MM.1S (cell line): ENCODE data around the gene ACD.

Source experiments
- DNase-seq: peaks from one replicate; pipeline ENCODE4 v3.0.0-alpha.2; 2015
- H2AFZ ChIP-seq: fragments of 300-600 bp; sonication (generic); 2 replicates; pipeline ENCODE4 v1.6.0; 2016; ENCODE audit warnings: antibody characterized with exemption, low read length
- H3F3A ChIP-seq: fragments of 300-600 bp; sonication (generic); 2 replicates; pipeline ENCODE4 v1.6.1; 2016; ENCODE audit warnings: mild to moderate bottlenecking, antibody characterized with exemption, low read length, moderate library complexity, mixed read lengths; ENCODE audit not compliant: insufficient read depth
- H3K27ac ChIP-seq: fragments of 300-600 bp; sonication (generic); 2 replicates; pipeline ENCODE4 v1.5.1; 2016; ENCODE audit warnings: mild to moderate bottlenecking, low read length
- H3K27me3 ChIP-seq: fragments of 300-600 bp; sonication (generic); replicated peaks from 2 replicates; pipeline ENCODE4 v1.6.0; 2016; ENCODE audit warnings: low read length; ENCODE audit not compliant: insufficient read depth
- H3K36me3 ChIP-seq: fragments of 300-600 bp; sonication (generic); replicated peaks from 2 replicates; pipeline ENCODE4 v1.6.1; 2016; ENCODE audit warnings: mild to moderate bottlenecking, low read length, mixed read lengths; ENCODE audit not compliant: insufficient read depth
- H3K4me1 ChIP-seq: fragments of 300-600 bp; sonication (generic); 2 replicates; pipeline ENCODE4 v1.6.1; 2016; ENCODE audit warnings: low read length, mixed read lengths
- H3K4me2 ChIP-seq: fragments of 300-600 bp; sonication (generic); 2 replicates; pipeline ENCODE4 v1.6.0; 2016; ENCODE audit warnings: low read depth, low read length
- H3K4me3 ChIP-seq: fragments of 300-600 bp; sonication (generic); 2 replicates; pipeline ENCODE4 v1.5.1; 2016; ENCODE audit warnings: low read length, mixed read lengths
- H3K79me2 ChIP-seq: fragments of 300-600 bp; sonication (generic); 2 replicates; pipeline ENCODE4 v1.6.1; 2016; ENCODE audit warnings: mixed run types, low read length, mixed read lengths
- H3K9ac ChIP-seq: fragments of 300-600 bp; sonication (generic); 2 replicates; pipeline ENCODE4 v1.6.1; 2016; ENCODE audit warnings: low read length, mixed read lengths
- H3K9me2 ChIP-seq: fragments of 300-600 bp; sonication (generic); replicated peaks from 2 replicates; pipeline ENCODE4 v1.6.1; 2016; ENCODE audit warnings: mild to moderate bottlenecking, low read length, mixed read lengths; ENCODE audit not compliant: insufficient read depth
- H3K9me3 ChIP-seq: fragments of 300-600 bp; sonication (generic); replicated peaks from 2 replicates; pipeline ENCODE4 v1.6.1; 2016; ENCODE audit warnings: mild to moderate bottlenecking, low read length, mixed read lengths; ENCODE audit not compliant: insufficient read depth
- H4K20me1 ChIP-seq: fragments of 300-600 bp; sonication (generic); 2 replicates; pipeline ENCODE4 v1.6.1; 2016; ENCODE audit warnings: mild to moderate bottlenecking, low read length, moderate library complexity, mixed read lengths; ENCODE audit not compliant: insufficient read depth
- CTCF ChIP-seq: fragments of 300-600 bp; sonication (generic); IDR thresholded peaks from 2 replicates; pipeline ENCODE4 v1.5.1; 2016; ENCODE audit warnings: antibody characterized with exemption, low read length, mixed read lengths
- EZH2 ChIP-seq: fragments of 300-600 bp; sonication (generic); optimal IDR thresholded peaks from 2 replicates; pipeline ENCODE3; 2017; ENCODE audit warnings: low read depth, mild to moderate bottlenecking, antibody characterized with exemption, low read length, mixed read lengths
- EZH2phosphoT487 ChIP-seq: fragments of 300-600 bp; sonication (generic); IDR thresholded peaks from 2 replicates; pipeline ENCODE4 v1.6.1; 2018; ENCODE audit warnings: antibody characterized with exemption, low read length

Gene ACD

GRCh38 chr16:67654403-67654911 lies 5.6 kb downstream of the ACD start:
- no peaks in the 10 kb centered on the region for H3K36me3 ChIP-seq

GRCh38 chr16:67653789-67654402 lies 6.2 kb downstream of the ACD start:
- H3K9me3 ChIP-seq = no peaks in the 10 kb centered on the region
- H3K4me1 ChIP-seq = peaks cover 2% of the 10 kb centered on the region; the same call in 1 of the 2 replicates
- DNase-seq = no peak
- H3K36me3 ChIP-seq = no peaks in the 10 kb centered on the region
- no peaks in the 10 kb centered on the region for H3K9me2 ChIP-seq
- TF ChIP-seq EZH2phosphoT487 = no peak
- no peak for TF ChIP-seq CTCF
- TF ChIP-seq EZH2 = no peak
- H3K4me3 ChIP-seq = no peak overlapping the region
- H2AFZ ChIP-seq = no peak overlapping the region
- no peak overlapping the region for H3K4me2 ChIP-seq
- H3K27ac ChIP-seq = no peak overlapping the region
- no peak overlapping the region for H3K9ac ChIP-seq
- no peaks in the 10 kb centered on the region for H3K27me3 ChIP-seq
- H4K20me1 ChIP-seq = no peaks in the 10 kb centered on the region
- peaks cover 4% of the 10 kb centered on the region; the same call in 1 of the 2 replicates for H3F3A ChIP-seq
- H3K79me2 ChIP-seq = peaks cover 17% of the 10 kb centered on the region

More at GRCh38 chr16:67654403-67654911, 5.6 kb downstream of the ACD start:
- Histone ChIP-seq H3K4me2 (no peak overlapping the region), H3K4me3 (no peak overlapping the region), H3K79me2 (peaks cover 19% of the 10 kb centered on the region), H4K20me1 (no peaks in the 10 kb centered on the region), H3K27ac (no peak overlapping the region), H3K4me1 (peaks cover 6% of the 10 kb centered on the region), H3K27me3 (no peaks in the 10 kb centered on the region), H3K9me2 (no peaks in the 10 kb centered on the region), H3K9me3 (no peaks in the 10 kb centered on the region), H3K9ac (no peak overlapping the region), H2AFZ (no peak overlapping the region), H3F3A (peaks cover 4% of the 10 kb centered on the region; the same call in 1 of the 2 replicates)
- no peak for DNase-seq
- TF ChIP-seq CTCF (no peak), EZH2phosphoT487 (no peak), EZH2 (no peak)

GRCh38 chr16:67653128-67653788 lies 6.8 kb downstream of the ACD start:
- Histone ChIP-seq H3K9me3 (no peaks in the 10 kb centered on the region), H3K36me3 (no peaks in the 10 kb centered on the region), H3K9ac (no peak overlapping the region), H3F3A (peaks cover 4% of the 10 kb centered on the region; the same call in 1 of the 2 replicates), H3K27me3 (no peaks in the 10 kb centered on the region), H3K4me1 (no peaks in the 10 kb centered on the region), H3K79me2 (peaks cover 11% of the 10 kb centered on the region), H2AFZ (no peak overlapping the region), H3K4me2 (no peak overlapping the region), H3K4me3 (no peak overlapping the region), H3K9me2 (no peaks in the 10 kb centered on the region), H3K27ac (no peak overlapping the region), H4K20me1 (no peaks in the 10 kb centered on the region)
- TF ChIP-seq EZH2 (no peak), EZH2phosphoT487 (no peak), CTCF (no peak)
- no peak for DNase-seq
